Keratinocyte (primary cell): ENCODE results near the gene FA2H. TPM values are rescaled to one million over a fixed set of nuclear protein-coding genes. Genes with fewer than 3 reads are reported as not detected.

Experiments
- DNase-seq: peaks from one replicate; pipeline ENCODE4 v3.0.0-alpha.2; 2011; ENCODE audit warnings: low read depth, missing footprints, low spot score
- FAIRE-seq: peaks from 2 replicates; lab custom pipeline; 2011; peaks lifted over from hg19 to GRCh38; lab: Jason Lieb, UNC
- H2AFZ ChIP-seq: 2 replicates; pipeline ENCODE4 v1.6.0; 2012; ENCODE audit warnings: low read length, control low read depth, inconsistent platforms; ENCODE audit not compliant: control insufficient read depth
- H3K27ac ChIP-seq: 2 replicates; pipeline ENCODE4 v1.5.1; 2011; ENCODE audit warnings: low read length; ENCODE audit not compliant: control insufficient read depth, insufficient read depth
- H3K27me3 ChIP-seq: 3 replicates; pipeline ENCODE4 v1.6.0; 2011; ENCODE audit warnings: low read length; ENCODE audit not compliant: control insufficient read depth, insufficient read depth; ENCODE audit errors: extremely low read depth
- H3K36me3 ChIP-seq, 2 experiments: 2 replicates in 1 of 2; 3 replicates in 1 of 2; pipeline ENCODE4 v1.5.1; 2011; ENCODE audit warnings: low read length in 2 of 2, mild to moderate bottlenecking in 1 of 2; ENCODE audit not compliant: control insufficient read depth in 2 of 2, insufficient read depth in 2 of 2; ENCODE audit errors: extremely low read depth in 1 of 2
- H3K4me1 ChIP-seq: 3 replicates; pipeline ENCODE4 v1.5.1; 2011; ENCODE audit warnings: low read length; ENCODE audit not compliant: control insufficient read depth, insufficient read depth; ENCODE audit errors: extremely low read depth
- H3K4me2 ChIP-seq: 3 replicates; pipeline ENCODE4 v1.6.0; 2011; ENCODE audit warnings: low read depth, low read length; ENCODE audit not compliant: control insufficient read depth, insufficient read depth; ENCODE audit errors: extremely low read depth
- H3K4me3 ChIP-seq, 3 experiments: fragments of 200-600 bp in 1 of 3; sonication (generic) in 1 of 3; 2 replicates in 2 of 3; 3 replicates in 1 of 3; pipeline ENCODE4 v1.5.1; 2011 to 2016; ENCODE audit warnings: low read length in 3 of 3, mild to moderate bottlenecking in 3 of 3, control low read depth in 2 of 3, inconsistent platforms in 1 of 3, low read depth in 1 of 3, mixed read lengths in 1 of 3, mixed run types in 1 of 3, moderate library complexity in 1 of 3; ENCODE audit not compliant: control insufficient read depth in 2 of 3, insufficient read depth in 2 of 3; ENCODE audit errors: extremely low read depth in 1 of 3
- H3K79me2 ChIP-seq: 2 replicates; pipeline ENCODE4 v1.6.0; 2012; ENCODE audit warnings: low read length; ENCODE audit not compliant: control insufficient read depth, insufficient read depth
- H3K9ac ChIP-seq: 3 replicates; pipeline ENCODE4 v1.6.0; 2011; ENCODE audit warnings: low read length; ENCODE audit not compliant: control insufficient read depth, insufficient read depth; ENCODE audit errors: extremely low read depth
- H3K9me1 ChIP-seq: 3 replicates; pipeline ENCODE4 v1.6.0; 2011; ENCODE audit warnings: low read length; ENCODE audit not compliant: control insufficient read depth, insufficient read depth; ENCODE audit errors: extremely low read depth
- H3K9me3 ChIP-seq: 2 replicates; pipeline ENCODE4 v1.5.1; 2012; ENCODE audit warnings: low read depth, low read length; ENCODE audit not compliant: control insufficient read depth
- H4K20me1 ChIP-seq: 3 replicates; pipeline ENCODE4 v1.6.0; 2011; ENCODE audit warnings: low read length; ENCODE audit not compliant: control insufficient read depth, insufficient read depth; ENCODE audit errors: extremely low read depth
- EZH2 ChIP-seq: IDR thresholded peaks from one replicate; pipeline ENCODE4 v1.6.1; 2012; ENCODE audit warnings: inconsistent platforms, mild to moderate bottlenecking, low read length, moderate library complexity
- dilution Hi-C: fragments of 300-500 bp; cut with MboI; formaldehyde crosslinking; loops from one replicate; pipeline ENCODE4 v1.7.0; 2020; ENCODE audit warnings: low sequenced_read_pairs; ENCODE audit not compliant: extremely low pct_ligation_motif_present
- polyA plus RNA-seq, 5 experiments: library from polyadenylated mRNA; depleted of rRNA in 3 of 5; stranded (reverse) in 3 of 5; stranded (forward) in 1 of 5; unstranded in 1 of 5; fragments of >200 nt; gene quantifications; 1 replicate in 1 of 5; 2 replicates in 3 of 5; 3 replicates in 1 of 5; pipeline versions ENCODE4 v1.2.1 to v1.2.3, GENCODE V29; 2011 to 2012; ENCODE audit warnings: missing spikeins in 2 of 5, low read depth in 1 of 5, low replicate concordance in 1 of 5
- TF ChIP-seq, protein P1 (sequence below), 3 experiments: IDR thresholded peaks in 1 of 3; conservative IDR thresholded peaks in 1 of 3; optimal IDR thresholded peaks in 1 of 3; 2 replicates in 2 of 3; 3 replicates in 1 of 3; pipeline versions ENCODE3 to v1.5.1; 2011; ENCODE audit warnings: low read length in 3 of 3, mild to moderate bottlenecking in 3 of 3, moderate library complexity in 2 of 3, control low read depth in 1 of 3, inconsistent platforms in 1 of 3; ENCODE audit not compliant: insufficient read depth in 2 of 3; ENCODE audit errors: extremely low read depth in 1 of 3

The FA2H gene
- polyA plus RNA-seq, 1 donor (not counting 4 experiments of a cell fraction or from before 2014, with no cell fraction given), result 0.16 TPM

DNA sequence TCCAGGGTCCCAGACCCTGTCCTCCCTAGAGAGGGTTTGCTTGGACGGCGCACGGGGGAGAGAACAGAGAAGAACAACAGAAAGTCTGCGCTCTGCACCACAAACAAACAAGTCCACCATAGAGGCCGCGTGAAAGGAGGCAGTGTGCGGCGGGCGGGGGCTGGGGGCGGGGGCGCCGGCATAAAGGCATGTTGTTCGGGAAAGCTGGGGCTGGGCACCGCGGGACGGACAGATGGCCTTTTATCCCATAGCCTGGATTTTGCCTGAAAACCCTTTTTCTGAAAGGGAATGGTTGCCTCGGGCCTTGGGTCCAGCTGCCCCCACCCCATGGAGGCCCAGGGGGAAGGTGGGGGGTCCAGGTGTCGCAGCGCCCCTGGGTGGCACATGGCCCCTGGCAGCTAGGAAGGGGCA, 26.0 kb downstream of the FA2H start:
- no peak for DNase-seq
- Histone ChIP-seq H4K20me1 (no peaks in the 10 kb centered on the region), H3K36me3 (no peaks in the 10 kb centered on the region), H3K27ac (no peak overlapping the region), H3K4me3 (no peak overlapping the region), H3K9me3 (no peaks in the 10 kb centered on the region), H3K27me3 (no peaks in the 10 kb centered on the region), H3K4me2 (no peak overlapping the region), H3K9ac (no peak overlapping the region), H3K9me1 (no peaks in the 10 kb centered on the region), H3K4me1 (peaks cover 13% of the 10 kb centered on the region), H3K79me2 (no peaks in the 10 kb centered on the region), H2AFZ (no peak overlapping the region)
- dilution Hi-C loops, result no loop called here
- no peak for TF ChIP-seq EZH2
- TF ChIP-seq, protein P1, sequence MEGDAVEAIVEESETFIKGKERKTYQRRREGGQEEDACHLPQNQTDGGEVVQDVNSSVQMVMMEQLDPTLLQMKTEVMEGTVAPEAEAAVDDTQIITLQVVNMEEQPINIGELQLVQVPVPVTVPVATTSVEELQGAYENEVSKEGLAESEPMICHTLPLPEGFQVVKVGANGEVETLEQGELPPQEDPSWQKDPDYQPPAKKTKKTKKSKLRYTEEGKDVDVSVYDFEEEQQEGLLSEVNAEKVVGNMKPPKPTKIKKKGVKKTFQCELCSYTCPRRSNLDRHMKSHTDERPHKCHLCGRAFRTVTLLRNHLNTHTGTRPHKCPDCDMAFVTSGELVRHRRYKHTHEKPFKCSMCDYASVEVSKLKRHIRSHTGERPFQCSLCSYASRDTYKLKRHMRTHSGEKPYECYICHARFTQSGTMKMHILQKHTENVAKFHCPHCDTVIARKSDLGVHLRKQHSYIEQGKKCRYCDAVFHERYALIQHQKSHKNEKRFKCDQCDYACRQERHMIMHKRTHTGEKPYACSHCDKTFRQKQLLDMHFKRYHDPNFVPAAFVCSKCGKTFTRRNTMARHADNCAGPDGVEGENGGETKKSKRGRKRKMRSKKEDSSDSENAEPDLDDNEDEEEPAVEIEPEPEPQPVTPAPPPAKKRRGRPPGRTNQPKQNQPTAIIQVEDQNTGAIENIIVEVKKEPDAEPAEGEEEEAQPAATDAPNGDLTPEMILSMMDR (optimal IDR thresholded peaks at IDR 0.05 in 1 of 3, IDR thresholded peaks at IDR 0.05 in 1 of 3, conservative IDR thresholded peaks at IDR 0.05 in 1 of 3; ENCODE audit: extremely low read depth in 1 of 3, insufficient read depth in 2 of 3, low read length in 3 of 3), result no peak
- FAIRE-seq, result no peak

DNA sequence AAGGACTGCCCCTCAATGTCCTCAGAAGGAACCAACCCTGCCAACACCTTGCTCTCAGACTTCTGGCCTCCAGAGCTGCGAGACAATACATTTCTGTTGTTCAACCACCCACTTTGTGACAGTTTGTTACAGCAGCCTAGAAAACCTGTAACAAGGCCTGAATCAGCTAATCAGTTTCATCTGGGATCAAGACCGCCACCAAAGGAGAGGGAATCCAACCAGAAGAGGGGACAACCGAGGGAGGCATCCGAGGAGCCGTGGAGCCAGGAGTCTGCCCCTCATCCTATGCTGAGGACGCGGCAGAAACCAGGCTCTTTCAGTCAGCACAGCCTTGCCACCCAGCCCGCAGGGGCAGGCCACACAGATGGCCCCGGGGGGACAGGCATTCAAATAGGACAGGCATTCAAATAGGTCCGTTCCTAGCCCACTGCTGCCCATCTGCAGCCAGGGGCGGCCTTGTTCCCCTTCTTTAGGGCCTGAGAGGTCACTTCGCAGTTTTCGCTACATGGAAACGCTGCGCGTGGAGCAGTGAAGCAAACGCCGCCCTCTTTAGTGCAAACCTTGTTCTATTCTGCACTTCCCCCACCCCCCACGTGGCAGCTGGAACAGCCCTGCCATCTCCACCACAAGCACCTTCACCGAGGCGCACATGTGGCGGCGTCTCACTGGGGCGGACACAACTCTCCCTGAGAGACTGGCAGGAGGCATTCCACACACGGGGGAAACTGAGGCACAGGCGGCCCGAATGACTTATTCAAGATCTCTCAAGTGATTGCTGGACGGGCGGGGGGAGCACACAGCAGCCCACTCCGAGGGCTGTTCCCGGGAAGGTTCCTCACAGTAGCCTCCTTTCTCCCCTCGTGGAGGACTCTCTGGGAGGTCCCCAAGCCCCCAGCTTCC, 26.7 kb downstream of the FA2H start:
- TF ChIP-seq, protein P1 (optimal IDR thresholded peaks at IDR 0.05 in 1 of 3, IDR thresholded peaks at IDR 0.05 in 1 of 3, conservative IDR thresholded peaks at IDR 0.05 in 1 of 3; ENCODE audit: extremely low read depth in 1 of 3, insufficient read depth in 2 of 3, low read length in 3 of 3), result no peak
- TF ChIP-seq EZH2, result no peak
- no peak for DNase-seq
- Histone ChIP-seq H3K9ac (no peak overlapping the region), H3K27ac (no peak overlapping the region), H4K20me1 (no peaks in the 10 kb centered on the region), H3K36me3 (no peaks in the 10 kb centered on the region), H2AFZ (no peak overlapping the region), H3K79me2 (no peaks in the 10 kb centered on the region), H3K4me2 (no peak overlapping the region), H3K9me1 (no peaks in the 10 kb centered on the region), H3K9me3 (no peaks in the 10 kb centered on the region), H3K4me3 (no peak overlapping the region), H3K27me3 (no peaks in the 10 kb centered on the region), H3K4me1 (peaks cover 19% of the 10 kb centered on the region)
- dilution Hi-C loops, result no loop called here
- FAIRE-seq, result no peak
